HepG2 (cell line): ENCODE measurements around the gene TMEM167A. TPM values are rescaled to one million over a fixed set of nuclear protein-coding genes. Genes with fewer than 3 reads are reported as not detected.

Source experiments
- CREM ChIP-seq, 2 experiments: sonication (generic) in 1 of 2; formaldehyde crosslinking in 1 of 2; IDR thresholded peaks; 2 replicates each; pipeline versions ENCODE4 v1.4.0 to v1.6.1; 2016 to 2020; ENCODE audit warnings: antibody characterized with exemption in 1 of 2, mild to moderate bottlenecking in 1 of 2, missing genetic modification reagents in 1 of 2
- ETV5 ChIP-seq: IDR thresholded peaks from 2 replicates; pipeline ENCODE4 v1.6.1; 2018; ENCODE audit warnings: missing biosample characterization, missing genetic modification reagents, inconsistent platforms, borderline replicate concordance
- HMG20B ChIP-seq: conservative IDR thresholded peaks from 2 replicates; pipeline ENCODE4 v1.6.1; 2016; ENCODE audit warnings: missing genetic modification reagents, missing compliant biosample characterization
- MLX ChIP-seq: IDR thresholded peaks from 2 replicates; pipeline ENCODE4 v1.6.1; 2016
- MXD4 ChIP-seq: IDR thresholded peaks from 2 replicates; pipeline ENCODE4 v1.6.1; 2016; ENCODE audit warnings: mild to moderate bottlenecking, missing biosample characterization, missing genetic modification reagents
- MYPOP ChIP-seq: sonication (generic); formaldehyde crosslinking; IDR thresholded peaks from 2 replicates; pipeline ENCODE4 v1.8.1; 2023; ENCODE audit warnings: mild to moderate bottlenecking, moderate library complexity, missing genetic modification reagents
- NCOR1 ChIP-seq: fragments of 200-600 bp; sonication (generic); IDR thresholded peaks from 2 replicates; pipeline ENCODE4 v1.7.0; 2017; ENCODE audit warnings: antibody characterized with exemption, low read length, borderline replicate concordance
- NFKBIZ ChIP-seq: IDR thresholded peaks from 2 replicates; pipeline ENCODE4 v1.6.1; 2018; ENCODE audit warnings: missing genetic modification reagents, missing compliant biosample characterization
- REST ChIP-seq, 2 experiments: IDR thresholded peaks; 2 replicates each; pipeline ENCODE4 v1.6.1; 2011 to 2012; ENCODE audit warnings: low read length in 2 of 2, borderline replicate concordance in 1 of 2, low read depth in 1 of 2, mild to moderate bottlenecking in 1 of 2, moderate library complexity in 1 of 2
- SIX4 ChIP-seq: sonication (generic); formaldehyde crosslinking; IDR thresholded peaks from 2 replicates; pipeline ENCODE4 v1.4.0; 2020; ENCODE audit warnings: missing genetic modification reagents
- TCF7 ChIP-seq: sonication (generic); IDR thresholded peaks from 2 replicates; pipeline ENCODE4 v1.6.1; 2016; ENCODE audit warnings: antibody characterized with exemption, low read depth
- TFE3 ChIP-seq: IDR thresholded peaks from 2 replicates; pipeline ENCODE4 v1.6.1; 2016
- THAP11 ChIP-seq: IDR thresholded peaks from 2 replicates; pipeline ENCODE4 v1.6.1; 2016; ENCODE audit warnings: missing biosample characterization, missing genetic modification reagents
- ZBED4 ChIP-seq: sonication (generic); formaldehyde crosslinking; IDR thresholded peaks from 2 replicates; pipeline ENCODE4 v1.4.0; 2020; ENCODE audit warnings: missing genetic modification reagents, borderline replicate concordance
- ZNF329 ChIP-seq: sonication (generic); formaldehyde crosslinking; IDR thresholded peaks from 2 replicates; pipeline ENCODE4 v1.9.0; 2021; ENCODE audit warnings: low read depth, mild to moderate bottlenecking, missing genetic modification reagents
- ZNF503 ChIP-seq: sonication (generic); formaldehyde crosslinking; IDR thresholded peaks from 2 replicates; pipeline ENCODE4 v1.4.0; 2020; ENCODE audit warnings: missing genetic modification reagents
- polyA plus RNA-seq, 8 experiments: library from polyadenylated mRNA; depleted of rRNA in 3 of 8; stranded (reverse) in 7 of 8; unstranded in 1 of 8; fragments of >200 nt; fragmentation: Illumina TruSeq in 4 of 8; extraction: Trizol in 4 of 8; gene quantifications; 2 replicates each; pipeline versions ENCODE4 v1.2.1 to v1.2.3, GENCODE V29; 2011 to 2016; ENCODE audit warnings: low read depth in 4 of 8, missing spikeins in 1 of 8, mixed read lengths in 1 of 8; ENCODE audit not compliant: insufficient read depth in 1 of 8
- total RNA-seq, 5 experiments: library from RNA; depleted of rRNA; stranded (reverse); fragments of >200 nt; fragmentation: Illumina TruSeq; extraction: Trizol; gene quantifications; 2 replicates each; pipeline ENCODE4 v1.2.3, GENCODE V29; 2016; ENCODE audit warnings: low read depth in 1 of 5

TMEM167A gene
- total and polyA plus RNA-seq, 2 of the 13 experiments (the other 11 are each of a cell fraction or from before 2014, with no cell fraction given) = 47.0 to 78.7 TPM

- peak; percentile 72 for TF ChIP-seq TFE3 (CRISPR knock-in tag)
- TF ChIP-seq NCOR1 = peak; percentile 38; the same call in 1 of the 2 replicates
- peak; percentile 84; the same call in 1 of the 2 replicates for TF ChIP-seq ETV5 (CRISPR knock-in tag)
- TF ChIP-seq SIX4 = peak; percentile 91
- TF ChIP-seq TCF7 = peak; percentile 53
- peak; percentile 42; the same call in 1 of the 2 replicates for TF ChIP-seq MLX (CRISPR knock-in tag)
- peak; percentile 55; the same call in 1 of the 2 replicates for TF ChIP-seq MXD4 (CRISPR knock-in tag)
- peak; percentile 62 for TF ChIP-seq CREM (IDR thresholded peaks at IDR 0.05)
- TF ChIP-seq CREM (CRISPR knock-in tag; IDR thresholded peaks at IDR 0.05) = no peak
- no peak for TF ChIP-seq ZNF329 (CRISPR knock-in tag)
- TF ChIP-seq ZBED4 (CRISPR knock-in tag) = peak; percentile 40; the same call in 1 of the 2 replicates
- peak; percentile 71; the same call in 1 of the 2 replicates for TF ChIP-seq HMG20B (CRISPR knock-in tag)
- peak; percentile 68; the same call in 1 of the 2 replicates for TF ChIP-seq NFKBIZ (CRISPR knock-in tag)
- peak in 1 of 2 experiments; percentile 56; a peak in 1 of 4 replicates for TF ChIP-seq REST (IDR thresholded peaks at IDR 0.05; ENCODE audit: borderline replicate concordance in 1 of 2, low read depth in 1 of 2, low read length in 2 of 2)
- TF ChIP-seq MYPOP = peak; percentile 27; the same call in 1 of the 2 replicates
- TF ChIP-seq ZNF503 (CRISPR knock-in tag) = peak; percentile 90
- TF ChIP-seq THAP11 (CRISPR knock-in tag) = peak; percentile 70
Observed at GRCh38 chr5:83085106-83085505, 7.9 kb upstream of the TMEM167A start (continued).
